Muscle layer of duodenum (tissue), 2 donors: Measurements from ENCODE around the gene DOK1.

ENCODE experiments used
- H3K27ac ChIP-seq: one replicate; pipeline ENCODE4 v1.7.0; 2013; ENCODE audit warnings: mild to moderate bottlenecking, low read length
- H3K27me3 ChIP-seq: one replicate; pipeline ENCODE4 v1.7.0; 2013; ENCODE audit warnings: low read depth, mild to moderate bottlenecking, control low read depth, low read length
- H3K36me3 ChIP-seq, 2 donors: one replicate each; pipeline ENCODE4 v1.7.0; 2013; ENCODE audit warnings: low read length in 2 of 2, control low read depth in 1 of 2, mild to moderate bottlenecking in 1 of 2; ENCODE audit not compliant: insufficient read depth in 2 of 2, control insufficient read depth in 1 of 2
- H3K4me1 ChIP-seq, 2 donors: one replicate each; pipeline ENCODE4 v1.7.0; 2013; ENCODE audit warnings: low read length in 2 of 2, mild to moderate bottlenecking in 2 of 2, control low read depth in 1 of 2, moderate library complexity in 1 of 2; ENCODE audit not compliant: insufficient read depth in 2 of 2, control insufficient read depth in 1 of 2
- H3K4me3 ChIP-seq, 2 donors: one replicate each; pipeline ENCODE4 v1.7.0; 2013; ENCODE audit warnings: low read length in 2 of 2, low read depth in 1 of 2, mild to moderate bottlenecking in 1 of 2
- H3K9me3 ChIP-seq, 2 donors: one replicate each; pipeline ENCODE4 v1.7.0; 2013; ENCODE audit warnings: low read length in 2 of 2, control low read depth in 1 of 2, mild to moderate bottlenecking in 1 of 2; ENCODE audit not compliant: control insufficient read depth in 1 of 2
- donor health status: healthy.

Gene DOK1

DNA sequence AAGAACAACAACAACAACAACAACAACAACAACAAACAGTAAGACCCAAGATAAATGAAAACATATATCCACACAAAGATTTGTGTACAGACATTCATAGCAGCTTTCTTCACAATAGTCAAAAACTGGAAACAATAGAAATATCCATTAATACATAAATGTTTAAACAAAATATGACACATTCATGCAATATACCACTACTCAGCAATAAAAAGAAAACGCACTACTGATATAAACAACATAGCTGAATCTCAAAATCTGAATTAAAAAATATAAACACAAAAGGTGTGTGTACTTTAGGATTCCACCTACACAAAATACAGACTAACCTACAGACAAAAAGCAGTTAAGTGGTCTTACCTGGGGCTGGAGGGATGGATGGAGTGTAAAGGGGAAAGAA, 42.1 kb downstream of the DOK1 start:
- Histone ChIP-seq H3K9me3 (no peaks in the 10 kb centered on the region), H3K27me3 (no peaks in the 10 kb centered on the region), H3K27ac (no peak overlapping the region), H3K4me3 (no peak overlapping the region), H3K36me3 (no peaks in the 10 kb centered on the region), H3K4me1 (no peaks in the 10 kb centered on the region)

DNA sequence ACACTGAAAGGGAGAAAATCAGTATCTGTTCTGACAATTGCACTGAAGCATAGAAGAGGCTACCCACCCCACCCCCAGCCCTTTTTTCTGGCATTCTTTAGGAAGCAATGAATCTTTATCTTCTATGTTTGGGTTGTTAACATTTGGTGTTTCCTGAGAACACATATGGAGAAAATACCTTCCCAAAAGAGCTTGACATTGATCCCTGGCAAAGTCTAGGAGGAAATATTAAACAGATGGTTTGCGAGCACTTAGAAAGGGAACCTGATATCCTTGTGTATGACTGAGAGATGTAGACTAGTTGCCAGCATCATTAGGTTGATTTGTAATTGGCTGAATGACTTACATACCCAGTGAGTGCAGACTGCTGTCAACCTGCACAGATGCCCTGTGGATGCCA, 42.9 kb downstream of the DOK1 start:
- H3K27me3 ChIP-seq, result no peaks in the 10 kb centered on the region
- H3K4me3 ChIP-seq, result no peak overlapping the region
- H3K27ac ChIP-seq, result no peak overlapping the region
- no peaks in the 10 kb centered on the region for H3K4me1 ChIP-seq
- no peaks in the 10 kb centered on the region for H3K36me3 ChIP-seq
- H3K9me3 ChIP-seq, result no peaks in the 10 kb centered on the region

DNA sequence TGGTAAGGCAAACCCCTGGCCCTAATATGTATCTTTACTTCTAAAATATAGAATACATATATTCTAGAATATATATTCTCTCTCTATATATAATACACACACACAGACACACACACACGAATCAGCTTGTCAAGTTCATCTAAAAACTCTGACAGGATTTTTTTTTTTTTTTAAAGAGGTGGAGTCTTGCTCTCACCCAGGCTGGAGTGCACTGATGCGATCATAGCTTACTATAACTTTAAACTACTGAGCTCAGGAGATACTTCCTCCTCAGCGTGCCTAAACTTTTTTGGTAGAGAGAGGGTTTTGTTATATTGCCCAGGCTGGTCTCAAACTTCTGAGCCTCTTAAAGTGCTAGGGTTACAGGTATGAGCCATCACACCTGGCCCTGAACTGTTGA, 45.2 kb downstream of the DOK1 start:
- H3K27ac ChIP-seq, result no peak overlapping the region
- no peak overlapping the region for H3K4me3 ChIP-seq
- no peaks in the 10 kb centered on the region for H3K36me3 ChIP-seq
- H3K9me3 ChIP-seq, result no peaks in the 10 kb centered on the region
- no peaks in the 10 kb centered on the region for H3K4me1 ChIP-seq
- H3K27me3 ChIP-seq, result no peaks in the 10 kb centered on the region

DNA sequence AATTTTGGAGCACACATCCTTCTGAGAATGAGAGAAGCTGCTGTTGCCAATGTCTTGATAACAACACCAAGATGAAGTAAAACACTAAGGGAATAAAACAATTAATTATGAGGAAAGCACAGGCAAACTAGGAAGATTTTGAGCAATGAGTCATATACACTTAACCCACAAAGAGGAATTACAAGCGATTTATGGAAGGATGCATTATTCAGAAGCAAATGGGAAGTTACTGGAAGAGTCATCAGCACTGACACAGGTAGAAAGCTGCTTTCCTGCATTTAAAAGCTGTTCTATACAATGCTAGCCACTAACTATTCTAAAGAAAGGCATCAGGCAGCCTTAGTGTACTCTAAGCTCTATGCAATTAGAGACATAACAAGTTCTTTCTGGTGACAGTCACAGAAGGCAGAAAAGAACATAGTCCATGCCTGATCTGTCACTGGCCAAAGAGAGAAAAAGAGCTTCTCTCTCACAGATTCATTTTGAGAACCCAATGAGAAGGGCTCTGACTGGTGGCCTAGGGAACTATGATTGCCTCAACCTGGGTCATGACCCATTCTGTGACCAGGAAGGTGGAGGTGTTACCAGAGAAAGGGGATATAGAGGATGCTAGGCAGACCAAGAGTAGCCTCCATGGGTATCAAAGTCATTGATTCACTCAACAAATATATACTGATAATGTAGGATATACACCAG, 48.2 kb downstream of the DOK1 start:
- Histone ChIP-seq H3K36me3 (no peaks in the 10 kb centered on the region), H3K27ac (no peak overlapping the region), H3K9me3 (no peaks in the 10 kb centered on the region), H3K4me1 (no peaks in the 10 kb centered on the region), H3K4me3 (no peak overlapping the region), H3K27me3 (no peaks in the 10 kb centered on the region)

DNA sequence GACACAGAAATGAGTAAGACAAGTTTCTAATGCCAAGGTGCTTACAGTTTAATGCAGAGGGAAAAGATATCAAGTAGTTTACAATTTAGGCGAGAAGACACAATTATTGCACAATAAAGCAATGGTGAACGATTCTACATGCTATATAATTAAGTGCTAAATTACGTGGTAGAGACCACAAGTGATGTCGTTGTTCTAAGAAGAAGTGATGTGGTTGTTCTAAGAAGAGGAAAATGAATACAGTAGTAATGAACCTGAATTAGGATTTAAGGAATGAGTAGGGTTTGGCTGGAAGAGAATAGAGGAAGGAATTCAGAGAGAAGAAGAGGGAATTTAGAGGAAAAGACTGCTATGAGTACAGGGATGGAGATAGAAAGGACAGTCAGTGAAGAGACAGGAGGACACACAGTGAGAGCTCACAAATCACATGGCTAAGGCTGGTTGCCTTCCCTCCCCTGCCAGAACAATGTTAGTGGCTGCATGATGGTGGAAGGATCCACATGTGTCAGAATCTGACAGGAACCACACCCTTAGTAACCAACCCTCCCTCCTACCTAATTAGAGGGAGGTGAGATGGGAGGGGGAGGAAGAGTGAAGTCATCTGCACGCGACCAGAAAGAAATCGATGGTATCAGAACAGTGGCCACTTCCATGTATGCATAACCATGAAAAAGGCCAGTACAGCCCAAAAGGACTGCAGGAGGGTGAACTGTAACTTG, 48.9 kb downstream of the DOK1 start:
- H3K27ac ChIP-seq, result no peak overlapping the region
- no peaks in the 10 kb centered on the region for H3K27me3 ChIP-seq

DNA sequence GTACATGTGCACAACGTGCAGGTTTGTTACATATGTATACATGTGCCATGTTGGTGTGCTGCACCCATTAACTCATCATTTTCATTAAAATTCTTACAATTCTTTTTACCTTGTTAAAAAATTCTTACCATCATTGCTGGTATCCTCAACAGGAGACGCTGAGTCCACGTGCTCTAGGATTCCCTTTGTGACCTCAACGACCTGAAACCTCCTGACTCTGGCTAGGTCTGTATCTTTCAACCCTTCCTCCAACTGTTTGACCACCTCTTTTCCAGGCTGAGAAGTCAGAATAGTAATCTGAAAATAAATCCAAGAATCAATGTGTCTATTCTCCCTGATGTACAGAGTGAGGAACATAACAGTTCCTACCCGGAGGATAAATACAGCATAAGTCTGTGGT, 52.4 kb downstream of the DOK1 start:
- no peak overlapping the region for H3K27ac ChIP-seq
- H3K4me3 ChIP-seq, result no peak overlapping the region
- no peaks in the 10 kb centered on the region for H3K36me3 ChIP-seq
- no peaks in the 10 kb centered on the region for H3K4me1 ChIP-seq
- no peaks in the 10 kb centered on the region for H3K9me3 ChIP-seq
- H3K27me3 ChIP-seq, result no peaks in the 10 kb centered on the region

More for the DNA sequence above, 48.9 kb downstream of the DOK1 start:
- H3K36me3 ChIP-seq, result no peaks in the 10 kb centered on the region
- H3K4me1 ChIP-seq, result no peaks in the 10 kb centered on the region
- no peaks in the 10 kb centered on the region for H3K9me3 ChIP-seq
- H3K4me3 ChIP-seq, result no peak overlapping the region
